HepG2 (cell line): ENCODE measurements around the gene SZRD1.

ENCODE experiments used
- FOSL1 ChIP-seq: sonication (generic); formaldehyde crosslinking; IDR thresholded peaks from 2 replicates; pipeline ENCODE4 v1.9.0; 2021; ENCODE audit warnings: missing genetic modification reagents, borderline replicate concordance
- HOXA9 ChIP-seq: sonication (generic); formaldehyde crosslinking; IDR thresholded peaks from 2 replicates; pipeline ENCODE4 v1.8.1; 2022; ENCODE audit warnings: missing genetic modification reagents, mild to moderate bottlenecking, moderate library complexity, borderline replicate concordance
- JUNB ChIP-seq: sonication (generic); formaldehyde crosslinking; IDR thresholded peaks from 2 replicates; pipeline ENCODE4 v1.8.0; 2022; ENCODE audit warnings: missing genetic modification reagents, mild to moderate bottlenecking, borderline replicate concordance
- RAD21 ChIP-seq: fragments of 450-650 bp; formaldehyde crosslinking; IDR thresholded peaks from 2 replicates; pipeline ENCODE4 v1.5.0; 2020; ENCODE audit warnings: mild to moderate bottlenecking
- STAT5B ChIP-seq: sonication (generic); formaldehyde crosslinking; IDR thresholded peaks from 2 replicates; pipeline ENCODE4 v1.4.0; 2020; ENCODE audit warnings: missing genetic modification reagents
- TCF7L2 ChIP-seq: IDR thresholded peaks from 2 replicates; pipeline ENCODE4 v1.6.1; 2011; ENCODE audit warnings: mild to moderate bottlenecking, low read depth, low read length, moderate library complexity
- ZBTB7A ChIP-seq: sonication (generic); formaldehyde crosslinking; IDR thresholded peaks from 2 replicates; pipeline ENCODE4 v1.8.0; 2022; ENCODE audit warnings: mild to moderate bottlenecking, missing genetic modification reagents
- ZNF282 ChIP-seq: fragments of 450-650 bp; IDR thresholded peaks from 2 replicates; pipeline ENCODE4 v1.6.1; 2018; ENCODE audit not compliant: partially characterized antibody
- ZNF562 ChIP-seq: sonication (generic); formaldehyde crosslinking; IDR thresholded peaks from 2 replicates; pipeline ENCODE4 v1.8.0; 2022; ENCODE audit warnings: missing genetic modification reagents, borderline replicate concordance
- ZNF83 ChIP-seq: sonication (generic); formaldehyde crosslinking; IDR thresholded peaks from 2 replicates; pipeline ENCODE4 v1.4.0; 2020; ENCODE audit warnings: missing genetic modification reagents, mild to moderate bottlenecking, borderline replicate concordance
- ZSCAN30 ChIP-seq: sonication (generic); formaldehyde crosslinking; IDR thresholded peaks from 2 replicates; pipeline ENCODE4 v1.5.0; 2020; ENCODE audit warnings: mild to moderate bottlenecking, missing genetic modification reagents
- TF ChIP-seq, protein P1 (sequence below): sonication (generic); formaldehyde crosslinking; IDR thresholded peaks from 2 replicates; pipeline ENCODE4 v1.5.0; 2020; ENCODE audit warnings: mild to moderate bottlenecking, missing genetic modification reagents, moderate library complexity

DNA sequence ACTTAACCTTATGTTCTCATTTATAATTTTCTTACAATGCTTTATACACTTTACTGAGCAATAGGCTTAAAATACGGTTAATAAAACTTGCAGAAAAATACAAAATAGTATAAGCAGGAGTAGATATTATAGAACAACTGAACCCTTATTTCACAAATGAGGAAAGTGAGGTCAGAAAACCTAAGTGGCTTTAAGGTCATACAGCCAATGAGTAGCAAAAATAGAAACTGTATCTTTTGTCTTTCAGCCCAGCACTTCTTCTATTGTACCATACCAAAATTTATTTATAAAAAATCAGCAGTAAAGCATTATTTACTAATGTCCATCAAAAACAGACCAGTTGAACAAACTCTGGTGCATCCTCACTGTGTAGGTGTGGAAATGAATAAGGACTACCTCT is 26.4 kb upstream of the SZRD1 start:
- TF ChIP-seq, protein P1, sequence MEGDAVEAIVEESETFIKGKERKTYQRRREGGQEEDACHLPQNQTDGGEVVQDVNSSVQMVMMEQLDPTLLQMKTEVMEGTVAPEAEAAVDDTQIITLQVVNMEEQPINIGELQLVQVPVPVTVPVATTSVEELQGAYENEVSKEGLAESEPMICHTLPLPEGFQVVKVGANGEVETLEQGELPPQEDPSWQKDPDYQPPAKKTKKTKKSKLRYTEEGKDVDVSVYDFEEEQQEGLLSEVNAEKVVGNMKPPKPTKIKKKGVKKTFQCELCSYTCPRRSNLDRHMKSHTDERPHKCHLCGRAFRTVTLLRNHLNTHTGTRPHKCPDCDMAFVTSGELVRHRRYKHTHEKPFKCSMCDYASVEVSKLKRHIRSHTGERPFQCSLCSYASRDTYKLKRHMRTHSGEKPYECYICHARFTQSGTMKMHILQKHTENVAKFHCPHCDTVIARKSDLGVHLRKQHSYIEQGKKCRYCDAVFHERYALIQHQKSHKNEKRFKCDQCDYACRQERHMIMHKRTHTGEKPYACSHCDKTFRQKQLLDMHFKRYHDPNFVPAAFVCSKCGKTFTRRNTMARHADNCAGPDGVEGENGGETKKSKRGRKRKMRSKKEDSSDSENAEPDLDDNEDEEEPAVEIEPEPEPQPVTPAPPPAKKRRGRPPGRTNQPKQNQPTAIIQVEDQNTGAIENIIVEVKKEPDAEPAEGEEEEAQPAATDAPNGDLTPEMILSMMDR (CRISPR knock-in tag), result no peak
- no peak for TF ChIP-seq ZNF562 (CRISPR knock-in tag)
- TF ChIP-seq ZNF83 (CRISPR knock-in tag), result no peak
- no peak for TF ChIP-seq RAD21 (CRISPR knock-in tag)
- no peak for TF ChIP-seq ZBTB7A (CRISPR knock-in tag)
- TF ChIP-seq STAT5B (CRISPR knock-in tag), result no peak
- TF ChIP-seq ZSCAN30, result no peak
- no peak for TF ChIP-seq FOSL1
- no peak for TF ChIP-seq JUNB
- no peak for TF ChIP-seq TCF7L2
- TF ChIP-seq ZNF282, result no peak
- TF ChIP-seq HOXA9, result no peak
